Measurements from ENCODE around the gene TBX4. TPM values are rescaled to one million over a fixed set of nuclear protein-coding genes. Genes with fewer than 3 reads are reported as not detected.

Gene TBX4
- total and polyA plus RNA-seq, 9 of the 15 experiments (the other 6 are each of a cell fraction or from before 2014, with no cell fraction given): not detected

DNA sequence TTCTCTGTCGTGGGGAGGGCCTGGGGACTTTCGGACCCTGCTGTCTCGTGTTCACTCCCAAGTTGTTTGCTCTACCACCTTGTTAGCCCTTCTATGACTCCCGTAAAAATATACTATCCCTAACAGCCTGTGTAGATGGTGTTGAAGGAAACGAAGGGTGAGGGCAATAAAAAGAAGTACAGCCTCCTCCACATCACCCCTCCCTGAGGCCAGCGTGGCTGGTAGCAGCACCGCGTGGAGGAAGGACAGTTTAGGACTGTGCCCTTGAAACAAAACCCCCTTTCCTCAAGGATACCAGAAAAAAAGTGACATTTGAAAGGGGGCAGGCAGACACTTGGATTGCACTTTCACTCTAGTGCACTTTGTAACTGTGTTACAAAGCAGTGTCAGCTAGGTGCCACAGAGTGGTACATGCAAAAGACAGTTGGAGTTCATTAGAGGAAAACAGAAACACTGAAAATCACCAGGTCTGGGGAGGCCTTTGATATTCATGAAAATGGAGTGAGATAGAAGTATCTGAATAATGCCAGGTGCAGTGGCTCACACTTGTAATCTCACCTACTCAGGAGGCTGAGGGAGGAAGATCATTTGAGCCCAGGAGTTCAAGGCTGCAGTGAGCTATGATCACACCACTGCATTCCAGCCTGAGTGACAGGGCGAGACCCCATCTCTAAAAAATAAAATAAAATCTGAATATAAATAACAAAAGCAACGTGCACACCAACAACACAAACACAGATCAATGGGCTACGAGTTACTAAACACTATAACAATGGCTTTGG, 53.8 kb downstream of the TBX4 start:
- Histone ChIP-seq H3K9me3 (replicated peaks; ENCODE audit: control insufficient read depth, insufficient read depth, low read depth, low read length) (no peaks in the 10 kb centered on the region), H3K4me3 (no peak overlapping the region), H3K27ac (ENCODE audit: extremely low read depth, low read depth, low read length) (no peak overlapping the region), H3K4me1 (replicated peaks in 1 of 2; ENCODE audit: control insufficient read depth in 2 of 2, insufficient read depth in 2 of 2, low read length in 2 of 2) (no peaks in the 10 kb centered on the region), H3K79me2 (ENCODE audit: control insufficient read depth, insufficient read depth, low read length) (no peaks in the 10 kb centered on the region), H3K9me1 (ENCODE audit: control insufficient read depth, insufficient read depth, low read length) (no peaks in the 10 kb centered on the region), H4K20me1 (replicated peaks; ENCODE audit: control insufficient read depth, insufficient read depth, low read length) (no peaks in the 10 kb centered on the region), H3K4me2 (ENCODE audit: insufficient read depth, low read length) (no peak overlapping the region), H3K36me3 (ENCODE audit: control insufficient read depth, insufficient read depth, low read length) (no peaks in the 10 kb centered on the region), H3K27me3 (ENCODE audit: control insufficient read depth in 2 of 2, insufficient read depth in 2 of 2, low read length in 2 of 2) (peaks cover 17 to 23% of the 10 kb centered on the region in 2 experiments; a peak in 4 of 5 replicates), H2AFZ (ENCODE audit: low read depth, low read length) (no peak overlapping the region), H3K9ac (ENCODE audit: insufficient read depth in 1 of 2, low read depth in 2 of 2, low read length in 2 of 2) (no peak overlapping the region)
- BruUV-seq (replicated peaks): no TSS peak
- DNase-seq (ENCODE audit: extremely low read depth in 1 of 4, low spot score in 3 of 4) (no peak), ATAC-seq (no peak), FAIRE-seq (no peak)
- WGBS (ENCODE audit: insufficient coverage, low coverage, missing lambda C conversion rate): 3% methylated on average over 8 of the region's 11 CpGs
- ChIA-PET POLR2A (interaction anchor here (0.6 to 0.7 kb wide), 2 partner anchors 11 to 28 kb away, joined by 3 to 6 read pairs; no protein-coding TSS in a partner anchor), CTCF (ENCODE audit: low intra/inter-chr PET ratio) (no interaction called here)
- in situ Hi-C loops (cut with MboI): no loop called here
- intact Hi-C loops (cut with micrococcal nuclease): no loop called here
- peak in 1 of 3 experiments; percentile 93; a peak in 2 of 6 replicates for TF ChIP-seq ZBTB11 (CRISPR knock-in tag; IDR thresholded peaks at IDR 0.05)
- no peak for TF ChIP-seq ZNF696 (CRISPR knock-in tag; conservative IDR thresholded peaks at IDR 0.05)
- no peak for TF ChIP-seq ILK (tag; IDR thresholded peaks at IDR 0.05; ENCODE audit: borderline replicate concordance, low read depth)
- TF ChIP-seq KAT7 (CRISPR knock-in tag; IDR thresholded peaks at IDR 0.05; ENCODE audit: borderline replicate concordance): no peak
- TF ChIP-seq RBFOX2 (IDR thresholded peaks at IDR 0.05; ENCODE audit: low read depth, low read length): no peak
- TF ChIP-seq HMG20B (CRISPR knock-in tag; IDR thresholded peaks at IDR 0.05): no peak
- no peak for TF ChIP-seq XRCC5 (IDR thresholded peaks at IDR 0.05; ENCODE audit: low read depth, low read length)
- TF ChIP-seq MAZ (CRISPR knock-in tag; conservative IDR thresholded peaks at IDR 0.05 in 1 of 2, IDR thresholded peaks at IDR 0.05 in 1 of 2): no peak
- no peak for TF ChIP-seq NFATC3 (IDR thresholded peaks at IDR 0.05)
- no peak for TF ChIP-seq RBM22 (IDR thresholded peaks at IDR 0.05; ENCODE audit: low read depth, low read length, poor library complexity, severe bottlenecking)
- TF ChIP-seq ZNF639 (CRISPR knock-in tag; conservative IDR thresholded peaks at IDR 0.05 in 1 of 2, IDR thresholded peaks at IDR 0.05 in 1 of 2): no peak
- TF ChIP-seq TBP (optimal IDR thresholded peaks at IDR 0.05; ENCODE audit: low read depth, low read length): no peak
- no peak for TF ChIP-seq MEF2D (tag; conservative IDR thresholded peaks at IDR 0.05; ENCODE audit: low read depth)
- no peak for TF ChIP-seq SMAD3 (CRISPR knock-in tag; conservative IDR thresholded peaks at IDR 0.05)
- no peak for TF ChIP-seq SMAD2 (IDR thresholded peaks at IDR 0.05; ENCODE audit: low read depth, low read length)
- no peak for TF ChIP-seq ZNF589 (CRISPR knock-in tag; IDR thresholded peaks at IDR 0.05; ENCODE audit: low read depth)

Measured in K562 (cell line).